Fibroblast of skin of scalp (primary cell): ENCODE results near the gene DCP1A.
"Not testable (repeated sequence)": the region's sequence is repeated elsewhere in the genome, so short reads cannot be mapped to it uniquely, and the experiment has no call there.

ENCODE experiments used
- DNase-seq: peaks from one replicate; pipeline ENCODE4 v3.0.0-alpha.2; 2013

Gene DCP1A

DNA sequence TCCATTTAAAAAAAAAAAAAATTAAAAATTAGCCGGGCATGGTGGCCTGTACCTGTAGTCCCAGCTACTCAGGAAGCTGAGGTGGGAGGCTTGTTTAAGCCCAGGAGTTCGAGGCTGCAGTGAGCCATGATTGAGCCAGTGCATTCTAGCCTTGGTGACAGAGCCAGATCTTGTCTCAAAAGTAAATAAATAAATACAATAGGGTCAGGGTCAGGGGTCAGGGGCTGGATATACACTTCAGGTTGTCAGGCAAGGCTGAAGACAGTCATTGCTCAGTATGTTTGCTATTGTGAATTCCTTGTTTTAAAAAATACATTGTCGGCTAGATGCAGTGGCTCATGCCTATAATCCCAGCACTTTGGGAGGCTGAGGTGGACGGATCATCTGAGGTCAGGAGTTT is 83.4 kb downstream of the DCP1A start:
- no peak for DNase-seq

- no peak for DNase-seq
These were observed 85.6 kb downstream of the DCP1A start for GRCh38 chr3:53261712-53262111.

GRCh38 chr3:53260286-53260785 is 87.0 kb downstream of the DCP1A start:
- no peak for DNase-seq

GRCh38 chr3:53259427-53260259 is 87.7 kb downstream of the DCP1A start:
- no peak for DNase-seq

DNA sequence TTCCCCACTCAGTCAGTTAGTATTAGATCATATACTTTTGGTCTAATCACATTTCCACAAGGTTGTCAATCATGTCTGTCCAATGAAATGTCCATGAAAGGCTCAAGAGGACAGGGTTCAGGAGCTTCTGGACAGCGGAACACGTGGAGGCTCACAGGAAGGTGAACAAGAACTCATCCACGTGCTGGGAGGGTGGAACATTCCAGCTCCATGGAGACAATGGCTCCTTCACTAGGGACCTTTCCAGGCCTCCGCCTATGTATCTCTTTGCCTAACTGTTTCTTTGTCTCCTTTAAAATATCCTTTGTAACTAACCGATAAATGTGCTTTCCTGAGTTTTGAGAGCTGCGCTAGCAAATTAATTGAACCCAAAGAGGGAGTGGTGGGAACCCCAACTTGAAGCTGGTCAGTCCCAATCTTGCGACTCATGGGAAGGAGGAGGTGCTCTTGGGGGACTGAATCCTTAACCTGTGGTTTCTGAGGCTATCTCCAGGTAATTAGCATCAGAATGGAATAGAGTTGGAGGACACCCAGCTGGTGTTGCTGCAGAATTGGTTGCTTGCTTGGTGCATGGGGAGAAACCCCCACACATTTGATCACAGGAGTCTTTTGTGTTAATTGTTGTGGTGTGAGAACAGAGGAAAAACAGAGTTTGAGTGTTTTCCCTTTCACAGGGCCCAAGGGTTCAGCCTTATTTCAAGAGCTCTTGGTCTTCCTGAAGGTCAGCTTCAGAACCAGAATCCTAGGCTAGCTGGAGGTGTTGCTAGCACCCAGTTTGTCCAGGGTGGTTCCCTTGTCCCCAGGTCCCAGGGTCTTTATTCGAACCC is 88.5 kb downstream of the DCP1A start:
- no peak for DNase-seq

DNA sequence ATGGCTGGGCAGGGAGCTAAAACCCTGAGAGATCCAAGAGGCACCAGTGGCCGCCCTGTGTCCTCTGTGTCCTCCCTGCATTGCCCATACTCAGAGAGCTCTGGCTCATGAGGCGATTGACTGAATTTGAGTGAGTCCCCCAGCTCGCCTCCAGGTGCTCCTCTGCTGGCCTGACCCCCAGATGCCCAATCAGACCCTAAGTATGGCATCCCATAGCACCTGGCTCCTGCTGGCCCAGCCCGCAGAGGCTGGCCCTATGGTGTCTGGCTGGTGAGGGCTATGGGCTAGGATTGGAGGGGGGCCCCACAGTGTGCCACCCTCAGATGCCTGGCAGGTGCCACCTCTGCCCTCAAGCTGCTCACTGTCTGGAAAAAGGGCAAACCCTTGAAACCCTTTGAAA is 89.9 kb downstream of the DCP1A start:
- DNase-seq, result no peak

DNA sequence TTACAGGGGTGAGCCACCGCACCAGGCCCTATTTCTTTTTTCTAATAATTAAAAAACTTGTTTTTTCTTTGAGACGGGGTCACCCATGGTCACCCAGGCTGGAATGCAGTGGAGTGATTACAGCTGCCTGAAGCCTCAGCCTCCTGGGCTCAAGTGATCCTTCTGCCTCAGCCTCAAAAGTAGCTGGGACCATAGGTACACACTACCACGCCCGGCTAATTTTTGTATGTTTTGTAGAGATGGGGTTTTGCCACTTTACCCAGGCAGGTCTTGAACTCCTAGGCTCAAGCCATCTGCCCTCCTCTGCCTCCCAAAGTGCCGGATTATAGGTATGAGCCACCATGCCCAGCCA is 90.7 kb downstream of the DCP1A start:
- DNase-seq, result no peak

GRCh38 chr3:53255775-53256703 is 91.3 kb downstream of the DCP1A start, which contains the start of gene TKT:
TKT (minus strand) TSS chr3:53256022; CDS start chr3:53255942, 80 bp downstream.
- DNase-seq, result peak; percentile 89

GRCh38 chr3:53255423-53255774 is 91.9 kb downstream of the DCP1A start:
- no peak for DNase-seq

GRCh38 chr3:53254509-53255422 is 92.6 kb downstream of the DCP1A start:
- peak; percentile 37 for DNase-seq

DNA sequence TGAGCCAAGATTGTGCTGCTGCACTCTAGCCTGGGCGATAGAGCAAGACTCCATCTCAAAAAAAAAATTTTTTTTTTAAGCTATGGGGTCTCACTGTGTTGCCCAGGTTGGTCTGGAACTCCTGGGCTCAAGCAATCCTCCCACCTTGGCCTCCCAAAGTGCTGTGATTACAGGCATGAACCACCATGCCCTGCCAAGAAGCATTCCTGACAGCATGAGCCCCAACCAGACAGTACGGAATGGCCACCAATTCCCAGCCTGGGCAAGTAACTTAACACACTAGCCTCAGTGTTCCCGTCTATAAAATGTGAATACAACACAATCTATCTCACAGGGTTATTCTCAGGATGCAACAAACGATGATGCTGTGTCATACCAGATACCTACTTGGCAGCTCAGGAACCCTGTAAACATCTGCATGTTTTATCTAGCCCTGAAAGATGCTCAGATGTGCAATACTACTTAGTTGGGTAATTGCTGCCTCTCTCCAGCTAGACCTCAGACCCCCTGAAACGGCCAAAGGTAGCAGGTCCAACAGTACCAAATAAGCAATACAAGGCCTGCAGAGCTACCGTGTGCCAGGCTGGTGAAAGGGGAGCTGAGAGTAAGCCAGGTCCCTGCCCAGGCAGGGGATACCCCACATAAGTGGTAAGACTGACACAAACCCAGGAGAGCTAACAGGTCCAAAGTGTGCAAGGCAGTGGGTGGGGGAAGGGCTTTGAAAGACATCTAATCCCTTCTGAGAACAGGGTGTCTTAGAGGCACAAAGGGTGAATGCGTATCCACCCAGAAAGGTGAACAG is 93.4 kb downstream of the DCP1A start:
- no peak for DNase-seq

DNA sequence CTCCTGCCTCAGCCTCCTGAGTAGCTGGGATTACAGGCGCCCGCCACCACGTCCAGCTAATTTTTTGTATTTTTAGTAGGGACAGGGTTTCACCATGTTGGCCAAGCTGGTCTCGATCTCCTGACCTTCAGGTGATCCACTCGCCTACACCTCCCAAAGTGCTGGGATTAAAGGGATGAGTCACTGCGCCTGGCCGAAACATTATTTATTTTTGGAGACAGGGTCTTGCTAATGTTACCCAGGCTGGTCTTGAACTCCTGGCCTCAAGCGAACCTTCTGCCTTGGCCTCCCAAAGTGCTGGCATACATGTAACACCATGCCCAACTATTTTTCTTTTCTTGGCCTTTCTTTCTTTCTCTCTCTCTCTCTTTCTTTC is 94.4 kb downstream of the DCP1A start:
- DNase-seq, result not testable (repeated sequence)

- DNase-seq, result no peak
These were observed 95.0 kb downstream of the DCP1A start for GRCh38 chr3:53252096-53252946.

GRCh38 chr3:53250881-53251605 is 96.3 kb downstream of the DCP1A start:
- no peak for DNase-seq

DNA sequence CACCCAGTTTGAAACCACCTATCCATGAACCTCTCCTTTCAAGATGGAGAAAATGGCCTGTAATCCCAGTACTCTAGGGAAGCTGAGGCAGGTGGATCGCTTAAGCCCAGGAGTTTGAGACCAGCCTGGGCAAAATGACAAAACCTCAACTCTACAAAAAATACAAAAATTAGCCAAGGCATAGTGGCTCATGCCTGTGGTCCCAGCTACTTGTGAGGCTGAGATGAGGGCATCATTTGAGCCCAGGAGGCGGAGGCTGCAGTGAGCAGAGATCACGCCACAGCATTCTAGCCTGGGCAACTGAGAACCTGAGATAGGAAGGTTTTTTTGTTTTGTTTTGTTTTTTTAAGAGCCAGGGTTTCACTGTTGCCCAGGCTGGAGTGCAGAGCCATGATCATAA is 96.9 kb downstream of the DCP1A start:
- no peak for DNase-seq

GRCh38 chr3:53248161-53248560 is 99.2 kb downstream of the DCP1A start:
- no peak for DNase-seq

DNA sequence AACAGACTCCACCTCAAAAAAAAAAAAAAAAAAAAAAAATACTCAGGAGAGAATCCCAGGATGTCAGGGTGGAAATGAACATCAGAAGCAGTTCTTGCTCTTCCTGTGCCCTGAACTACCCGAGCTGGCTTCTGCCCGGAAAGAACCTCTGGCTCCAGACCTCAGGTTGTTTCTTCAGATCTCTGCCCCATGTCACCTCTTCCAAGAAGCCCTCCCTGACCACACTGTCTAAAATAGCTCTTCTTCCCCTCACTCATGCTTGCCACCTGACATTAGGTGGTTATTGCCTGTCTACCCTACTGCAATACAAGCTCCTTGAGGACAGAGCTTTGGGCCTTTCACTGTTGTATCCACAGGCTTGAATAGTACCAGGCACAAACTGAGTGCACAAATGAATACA is 99.7 kb downstream of the DCP1A start:
- DNase-seq, result no peak

DNA sequence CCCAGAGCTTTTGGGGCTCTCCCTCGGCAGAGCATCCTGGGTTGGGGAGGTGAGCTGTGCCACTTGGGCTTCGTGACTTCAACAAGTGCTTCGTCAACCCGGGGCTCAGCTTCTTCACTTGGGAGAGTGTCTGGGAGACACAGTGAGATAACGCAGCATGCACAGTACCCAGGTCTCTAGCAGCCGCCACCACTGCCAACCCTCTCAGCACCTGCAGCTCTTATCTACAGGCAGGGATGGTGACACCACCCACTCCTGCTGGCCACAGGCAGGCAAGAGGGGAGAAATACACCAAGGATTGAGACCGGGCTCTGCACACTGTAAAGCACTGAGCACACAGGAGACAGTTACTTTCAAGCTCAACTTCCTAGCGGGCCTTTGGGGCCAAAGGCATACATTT is 103.1 kb downstream of the DCP1A start:
- DNase-seq, result no peak

- no peak for DNase-seq
These were observed 103.6 kb downstream of the DCP1A start for GRCh38 chr3:53243785-53244184.
